ENCODE measurements around the gene DPF1.

DPF1 gene

DNA sequence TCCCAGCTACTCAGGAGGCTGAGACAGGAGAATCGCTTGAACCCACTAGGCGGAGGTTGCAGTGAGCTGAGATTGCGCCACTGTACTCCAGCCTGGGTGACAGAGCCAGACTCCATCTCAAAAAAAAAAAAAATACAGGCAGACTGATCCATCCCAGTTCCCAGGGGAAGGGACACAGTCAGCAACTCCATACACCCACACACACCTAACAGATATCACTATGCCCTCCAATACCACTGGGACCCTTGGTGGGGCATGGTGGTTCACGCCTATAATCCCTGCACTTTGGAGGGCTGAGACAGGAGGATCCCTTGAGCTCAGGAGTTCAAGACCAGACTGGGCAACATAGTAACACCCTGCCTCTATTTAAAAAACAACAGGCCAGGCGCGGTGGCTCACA, 2.6 kb downstream of the DPF1 start:
- no peak for DNase-seq (ENCODE audit: low read depth in 2 of 2)

- no peak for DNase-seq (ENCODE audit: low read depth in 2 of 2)
Measured at GRCh38 chr19:38219221-38219620, 4.8 kb downstream of the DPF1 start.

DNA sequence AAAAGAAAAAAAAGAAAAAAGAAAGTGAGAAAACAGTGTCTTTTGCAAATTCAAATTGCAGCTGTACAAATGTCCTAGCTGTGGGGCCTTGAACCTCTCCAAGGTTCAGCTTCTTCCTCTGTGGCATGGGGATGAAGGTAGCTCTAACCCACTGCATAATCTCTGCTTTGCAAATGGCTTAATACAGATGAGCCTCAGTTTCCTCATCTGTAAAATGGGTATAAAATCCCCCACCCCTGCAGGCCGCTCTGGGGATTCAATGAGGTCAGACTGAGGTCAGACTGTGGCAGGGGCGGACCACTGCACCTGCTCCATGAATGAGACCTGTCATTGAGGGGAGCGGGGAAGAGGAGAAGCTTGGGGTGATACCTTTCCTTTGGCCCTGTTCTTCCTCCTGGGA, 5.8 kb downstream of the DPF1 start:
- DNase-seq (ENCODE audit: low read depth in 2 of 2): no peak

DNA sequence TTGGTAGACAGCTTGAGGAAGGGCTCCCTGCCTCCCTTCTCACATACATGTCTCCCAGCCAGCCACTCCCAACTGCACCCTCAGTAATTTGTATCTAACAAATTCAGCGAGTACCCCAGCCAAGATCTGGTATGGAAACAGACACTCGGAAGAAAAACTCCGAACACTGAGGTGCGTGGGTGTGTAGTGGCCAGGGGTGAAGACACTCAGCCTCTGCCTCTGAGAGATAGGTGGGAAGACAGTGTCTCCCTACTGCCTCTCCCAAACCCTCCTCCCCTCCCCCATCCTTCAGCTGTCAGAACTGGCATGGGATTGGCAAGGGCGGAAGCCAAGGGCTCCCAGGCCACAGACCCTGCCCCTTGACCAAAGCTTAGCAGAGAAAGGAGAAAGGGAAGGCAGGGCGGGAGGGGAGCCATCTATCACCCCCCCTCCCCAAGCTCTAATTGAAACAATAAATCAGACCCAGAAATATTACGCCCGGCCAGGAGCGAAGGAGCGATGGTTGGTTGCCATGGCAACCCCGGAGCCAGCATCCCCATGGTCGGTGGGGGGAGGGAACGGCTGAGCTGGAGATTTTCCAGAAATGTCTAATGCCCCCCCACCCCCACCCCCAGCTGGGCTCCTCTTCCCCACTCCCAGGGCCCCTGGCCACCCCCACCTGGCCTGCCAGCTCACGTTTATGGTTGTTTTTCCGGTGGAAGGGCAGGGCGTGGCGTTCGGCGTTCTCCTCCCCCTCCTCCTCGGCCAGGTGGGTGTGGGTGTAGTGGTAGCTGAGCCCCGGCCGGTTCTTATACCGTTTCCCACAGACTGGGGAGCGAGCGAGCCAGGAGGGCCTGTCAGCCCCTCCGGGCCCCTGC, 7.0 kb downstream of the DPF1 start:
- no peak for DNase-seq (ENCODE audit: low read depth in 2 of 2)

DNA sequence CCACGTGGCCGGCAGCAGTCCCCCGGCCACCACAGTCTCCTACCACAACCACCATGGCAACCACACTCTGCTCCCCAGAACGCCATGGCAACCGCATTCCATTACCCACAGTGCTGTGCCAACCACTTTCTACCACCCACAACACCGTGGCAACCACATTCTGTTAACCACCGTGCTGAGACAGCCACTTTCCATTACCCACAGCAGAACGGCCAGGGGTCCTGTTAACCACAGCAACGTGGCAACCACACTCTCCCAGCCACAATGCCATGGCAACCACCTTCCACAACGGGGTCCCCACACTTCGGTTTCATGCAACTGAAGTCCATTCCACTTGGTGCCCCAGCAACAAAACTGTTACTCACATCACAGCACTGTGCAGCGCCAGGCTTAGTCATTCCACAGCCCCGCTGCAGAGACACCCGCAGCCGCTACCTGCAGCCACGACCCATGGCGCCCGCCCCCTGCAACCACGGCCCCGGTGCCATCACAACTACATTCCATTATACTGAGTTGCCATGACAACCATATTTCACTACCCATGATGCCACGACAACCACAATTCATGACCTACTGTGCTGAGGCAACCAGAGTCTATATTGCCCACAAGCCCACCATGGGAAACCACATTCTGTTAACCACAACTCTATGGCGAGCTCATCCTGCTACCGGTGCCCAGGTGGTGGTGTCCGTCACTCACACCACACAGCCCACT, 10.0 kb downstream of the DPF1 start:
- peak; percentile 20 to 26 for DNase-seq (ENCODE audit: low read depth in 2 of 2)

GRCh38 chr19:38213469-38213868, 10.6 kb downstream of the DPF1 start:
- no peak for DNase-seq (ENCODE audit: low read depth in 2 of 2)

DNA sequence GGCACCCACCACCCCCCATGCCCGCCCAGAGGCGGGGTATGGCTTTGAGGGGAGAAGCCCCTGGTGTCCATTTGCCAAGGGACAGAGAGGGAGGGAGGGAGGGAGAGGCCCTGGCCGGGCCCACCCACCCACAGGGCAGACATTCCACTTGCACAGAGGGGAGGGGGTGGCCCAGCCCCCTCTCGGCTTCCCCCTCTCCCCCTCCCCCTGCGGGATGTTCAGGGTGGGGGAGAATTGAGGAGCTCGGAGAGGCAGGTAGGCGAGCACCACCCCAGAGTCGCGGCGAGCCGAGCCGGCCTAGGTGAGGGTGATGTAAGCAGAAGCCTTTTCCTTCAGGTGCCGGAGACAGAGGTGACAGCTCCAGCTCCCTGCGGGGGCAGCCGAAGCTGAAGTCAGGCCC, 12.3 kb downstream of the DPF1 start:
- DNase-seq (ENCODE audit: low read depth in 2 of 2): no peak

DNA sequence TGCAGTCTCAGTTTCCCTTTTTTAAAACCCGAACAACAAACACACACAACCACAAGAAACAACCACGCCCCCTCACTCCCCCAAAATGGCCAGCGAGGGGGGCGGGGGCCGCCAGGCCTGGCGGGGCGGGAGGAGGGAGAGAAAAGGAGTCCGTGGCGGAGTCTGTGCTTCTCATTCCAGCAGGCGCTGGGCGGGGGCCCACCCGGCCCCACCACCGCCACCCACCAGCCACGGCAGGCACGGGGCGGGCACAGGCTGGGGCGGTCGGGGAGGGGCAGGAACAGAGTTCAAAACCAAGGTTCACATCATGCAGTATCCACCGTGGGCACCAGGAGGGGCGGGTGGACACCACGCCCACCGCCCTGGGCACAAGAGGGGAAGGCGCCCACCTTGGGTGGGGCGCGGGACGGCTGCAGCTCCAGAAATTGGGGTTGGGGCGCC, 12.9 kb downstream of the DPF1 start:
- DNase-seq (ENCODE audit: low read depth in 2 of 2): no peak

- no peak for DNase-seq (ENCODE audit: low read depth in 2 of 2)
Measured at GRCh38 chr19:38210458-38210987, 13.5 kb downstream of the DPF1 start.

DNA sequence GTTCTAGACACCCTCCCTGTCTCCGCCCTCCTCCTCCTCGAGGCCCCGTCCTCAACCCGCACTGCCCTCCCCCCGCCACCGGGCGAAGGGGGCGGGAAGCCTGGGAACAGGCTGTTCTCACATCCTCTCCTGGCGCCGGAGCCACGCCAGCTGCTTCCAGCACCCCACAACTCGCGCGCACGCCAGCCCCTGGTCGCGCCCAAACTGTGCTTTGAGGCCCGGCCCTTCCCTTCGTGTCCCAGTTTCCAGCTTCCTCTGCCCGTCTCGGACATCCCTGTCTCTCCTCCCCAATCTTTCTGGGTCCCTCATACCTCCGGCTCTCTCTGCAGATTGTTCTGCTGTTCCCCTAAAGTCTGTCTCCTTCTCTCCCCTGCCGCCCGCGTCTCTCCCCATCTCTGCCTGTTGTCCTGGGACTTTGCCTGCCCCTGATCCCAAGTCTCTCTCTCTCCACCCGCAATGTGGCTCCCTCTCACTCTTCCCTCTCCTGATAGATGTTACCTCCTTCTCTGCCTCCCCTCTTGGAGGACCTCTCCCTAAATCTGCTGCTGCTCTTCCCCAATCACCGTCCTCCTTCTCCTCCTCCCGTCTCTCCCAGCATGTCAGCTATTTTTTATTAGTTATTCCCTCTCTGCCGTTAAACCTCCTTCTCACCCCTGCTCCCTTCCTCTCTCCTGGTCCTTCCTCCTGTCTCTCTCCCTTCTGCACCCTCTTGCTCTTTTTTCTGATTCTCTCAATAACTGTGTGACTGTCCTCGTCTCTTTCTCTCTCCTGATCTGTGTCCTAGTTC, 14.2 kb downstream of the DPF1 start:
- DNase-seq (ENCODE audit: low read depth in 2 of 2): no peak

GRCh38 chr19:38209152-38209551, 14.9 kb downstream of the DPF1 start:
- no peak for DNase-seq (ENCODE audit: low read depth in 2 of 2)

DNA sequence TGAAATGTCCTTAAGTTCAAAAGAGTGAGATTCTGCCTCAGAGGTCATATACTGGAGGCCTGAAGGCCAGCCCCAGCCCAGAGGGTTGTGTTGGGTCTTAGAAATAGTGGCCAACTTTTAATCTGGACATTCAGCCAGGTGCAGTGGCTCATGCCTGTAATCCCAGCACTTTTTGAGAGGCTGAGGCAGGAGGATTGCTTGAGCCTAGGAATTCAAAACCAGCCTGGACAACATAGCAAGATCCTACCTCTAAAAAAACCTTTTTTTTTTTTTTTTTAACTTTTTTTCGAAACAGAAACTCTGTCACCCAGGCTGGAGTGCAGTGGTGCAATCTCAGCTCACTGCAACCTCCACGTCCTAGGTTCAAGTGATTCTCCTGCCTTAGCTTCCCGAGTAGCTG, 15.5 kb downstream of the DPF1 start:
- no peak for DNase-seq (ENCODE audit: low read depth in 2 of 2)

- DNase-seq (ENCODE audit: low read depth in 2 of 2): no peak
Measured at GRCh38 chr19:38207543-38207942, 16.5 kb downstream of the DPF1 start.

- DNase-seq (ENCODE audit: low read depth in 2 of 2): no peak
Measured at GRCh38 chr19:38206928-38207327, 17.1 kb downstream of the DPF1 start.

DNA sequence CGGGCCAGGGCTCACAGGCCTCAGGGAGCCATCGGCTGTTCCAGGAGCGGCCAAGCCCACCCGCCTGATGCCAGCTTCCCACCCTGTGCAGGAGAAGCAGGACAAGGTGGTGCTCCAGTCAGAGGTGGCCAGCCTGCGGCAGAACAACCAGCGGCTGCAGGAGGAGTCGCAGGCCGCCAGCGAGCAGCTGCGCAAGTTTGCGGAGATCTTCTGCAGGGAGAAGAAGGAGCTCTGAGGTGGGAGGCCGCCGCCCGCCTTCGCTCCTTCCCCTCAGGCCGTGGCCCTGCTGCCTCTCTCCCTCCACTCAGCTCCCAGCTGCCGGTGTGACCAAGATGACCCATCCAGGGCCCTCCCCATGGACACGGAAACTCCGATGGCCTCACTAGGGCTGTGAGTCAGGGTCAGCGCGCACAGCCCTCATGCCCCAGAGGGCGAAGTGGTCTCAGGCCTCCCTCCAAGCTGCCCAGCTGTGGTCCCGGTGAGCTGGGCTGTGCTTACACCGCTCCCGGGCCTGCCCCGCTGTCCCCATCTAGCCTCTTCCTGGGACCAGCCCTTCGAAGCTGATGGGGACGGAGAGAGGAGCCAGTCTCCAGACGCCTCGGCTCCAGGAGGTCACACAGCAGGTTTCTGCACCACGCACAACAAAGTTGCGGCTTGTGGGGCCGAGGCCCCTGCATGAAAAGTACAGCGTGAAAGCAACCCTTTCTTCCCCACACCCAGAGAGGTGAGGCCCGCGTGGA, 17.8 kb downstream of the DPF1 start:
- no peak for DNase-seq (ENCODE audit: low read depth in 2 of 2)

- DNase-seq (ENCODE audit: low read depth in 2 of 2): no peak
Measured at GRCh38 chr19:38204728-38205127, 19.3 kb downstream of the DPF1 start.

- DNase-seq (ENCODE audit: low read depth in 2 of 2): no peak
Measured at GRCh38 chr19:38204096-38204495, 19.9 kb downstream of the DPF1 start.

DNA sequence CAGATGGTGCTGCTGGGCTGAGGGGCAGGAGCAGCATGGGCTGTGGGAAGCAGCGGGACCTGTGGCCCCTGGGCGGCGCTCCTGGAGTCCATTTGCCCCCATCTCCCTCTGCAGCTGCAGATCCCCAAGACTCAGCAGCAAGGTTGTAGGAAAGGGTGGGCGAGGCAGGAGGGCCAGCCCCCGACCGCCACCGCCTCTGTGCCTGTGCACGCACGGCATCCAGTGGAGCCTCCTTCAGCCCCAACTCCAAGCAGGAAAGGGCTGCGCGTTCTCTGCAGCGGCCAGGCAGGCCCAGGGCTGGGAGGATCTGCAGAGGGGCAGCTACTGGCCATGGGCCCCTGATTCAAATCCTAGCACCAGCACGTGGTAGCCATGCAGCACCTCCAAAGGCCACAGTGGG, 20.8 kb downstream of the DPF1 start:
- DNase-seq (ENCODE audit: low read depth in 2 of 2): no peak

GRCh38 chr19:38202504-38202903, 21.5 kb downstream of the DPF1 start:
- no peak for DNase-seq (ENCODE audit: low read depth in 2 of 2)

GRCh38 chr19:38201731-38202130, 22.3 kb downstream of the DPF1 start:
- no peak for DNase-seq (ENCODE audit: low read depth in 2 of 2)

DNA sequence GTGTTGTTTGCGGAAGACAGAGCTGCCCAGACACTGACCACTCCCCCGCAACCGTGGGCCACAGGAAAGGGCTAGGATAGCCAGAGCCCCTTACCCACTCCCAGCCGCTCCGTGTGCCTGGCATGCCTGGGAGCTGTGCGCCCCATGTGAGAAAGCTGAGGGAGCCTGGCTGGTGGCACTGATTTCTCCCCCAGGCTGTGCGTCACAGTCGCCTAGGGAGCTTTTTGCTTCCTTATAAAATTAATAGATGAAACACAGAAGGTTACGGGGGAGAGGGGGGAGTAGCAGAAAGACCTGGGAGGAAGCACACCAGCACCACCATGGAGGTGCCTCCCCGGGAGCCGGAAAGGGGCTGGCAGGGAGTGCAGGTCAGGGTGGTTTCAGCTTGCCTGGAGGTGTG, 24.7 kb downstream of the DPF1 start:
- DNase-seq (ENCODE audit: low read depth in 2 of 2): no peak

Data from stimulated activated CD8-positive, alpha-beta memory T cell treated with anti-CD3 and anti-CD28 coated beads, Interleukin-7, amount 100 ng/mL, for 1 hour (primary cell).